ENCODE measurements around the gene CST2.

Gene CST2

DNA sequence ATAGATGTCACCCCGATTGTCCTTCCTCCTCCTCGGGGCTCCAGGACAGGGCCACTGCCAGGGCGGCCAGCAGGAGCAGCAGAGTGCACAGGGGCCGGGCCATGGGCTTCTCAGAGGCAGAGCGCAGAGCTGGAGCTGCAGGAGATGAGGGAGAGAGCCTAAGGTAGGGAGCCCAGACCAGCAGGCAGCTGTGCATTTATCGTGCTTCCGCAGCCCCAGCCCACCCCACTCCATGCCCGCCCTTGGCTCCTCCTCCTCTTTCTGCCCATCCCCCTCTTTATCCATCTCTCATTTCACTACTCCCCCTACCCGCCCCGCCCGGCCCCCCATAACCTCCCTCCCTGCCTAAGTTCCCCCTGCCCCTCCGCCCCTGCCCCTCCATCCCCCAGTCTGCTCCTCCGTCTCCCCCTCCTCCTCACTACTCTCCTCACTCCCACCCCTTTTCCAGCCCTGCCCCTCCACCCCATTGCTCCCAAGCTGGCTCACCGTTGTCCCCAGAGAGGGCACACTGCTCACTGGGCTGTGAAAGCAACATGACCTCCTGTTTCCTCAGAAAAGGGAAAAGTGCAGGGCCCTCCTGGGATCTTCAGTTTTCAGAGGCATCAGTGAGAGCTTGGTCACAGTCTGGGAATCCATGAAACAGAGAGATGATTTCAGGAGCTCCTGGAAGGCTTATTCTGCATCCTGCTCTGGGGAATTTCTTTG is 50.3 kb downstream of the CST2 start:
- 42% methylated on average over 10 to 11 of the region's 14 CpGs for WGBS, 2 experiments
- H3K4me1 ChIP-seq (ENCODE audit: control insufficient read depth, insufficient read depth, low read length) = peaks cover 6% of the 10 kb centered on the region
- H3K9me3 ChIP-seq (ENCODE audit: control insufficient read depth, low read length) = no peaks in the 10 kb centered on the region
- H3K4me3 ChIP-seq (ENCODE audit: insufficient read depth, low read depth, low read length) = no peak overlapping the region
- H3K36me3 ChIP-seq (ENCODE audit: control insufficient read depth, insufficient read depth, low read length) = no peaks in the 10 kb centered on the region
- no peak overlapping the region for H3K27ac ChIP-seq (ENCODE audit: insufficient read depth, low read depth, low read length, poor library complexity, severe bottlenecking)
- no peaks in the 10 kb centered on the region for H3K27me3 ChIP-seq (ENCODE audit: control insufficient read depth, insufficient read depth, low read length, poor library complexity, severe bottlenecking)

DNA sequence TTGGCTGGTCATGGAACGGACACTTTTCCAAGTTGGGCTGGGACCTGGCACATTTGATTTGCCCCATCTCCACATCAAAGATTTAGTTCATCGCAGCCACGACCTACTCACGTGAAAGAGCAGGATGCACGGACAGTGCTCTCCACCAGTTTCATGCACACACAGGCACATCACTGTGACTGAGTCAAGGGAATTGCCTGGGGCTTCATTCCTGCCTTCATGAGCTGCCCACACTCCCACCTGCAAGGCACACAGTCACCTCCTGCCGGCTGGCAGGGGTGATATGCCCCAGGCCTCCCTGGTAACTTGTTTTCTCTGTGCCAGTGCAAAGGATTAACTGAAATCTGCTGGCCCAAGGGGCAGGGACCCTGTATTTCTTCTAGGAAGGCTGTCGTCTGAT is 52.4 kb downstream of the CST2 start:
- Histone ChIP-seq H3K4me3 (ENCODE audit: insufficient read depth, low read depth, low read length) (no peak overlapping the region), H3K36me3 (ENCODE audit: control insufficient read depth, insufficient read depth, low read length) (no peaks in the 10 kb centered on the region), H3K4me1 (ENCODE audit: control insufficient read depth, insufficient read depth, low read length) (peaks cover 6% of the 10 kb centered on the region), H3K27me3 (ENCODE audit: control insufficient read depth, insufficient read depth, low read length, poor library complexity, severe bottlenecking) (no peaks in the 10 kb centered on the region), H3K9me3 (ENCODE audit: control insufficient read depth, low read length) (no peaks in the 10 kb centered on the region), H3K27ac (ENCODE audit: insufficient read depth, low read depth, low read length, poor library complexity, severe bottlenecking) (no peak overlapping the region)
- WGBS, 2 experiments = 92 to 94% methylated on average over 7 of the region's 7 CpGs

All from ectodermal cell (in vitro differentiated cells).